ENCODE data around the gene SLC4A8.

The SLC4A8 gene

GRCh38 chr12:51424662-51425539, at the start of gene SLC4A8:
SLC4A8 (plus strand) TSS chr12:51424831; CDS start chr12:51424988, 157 bp downstream.
- peak; percentile 30 to 50 (median 42) for DNase-seq

DNA sequence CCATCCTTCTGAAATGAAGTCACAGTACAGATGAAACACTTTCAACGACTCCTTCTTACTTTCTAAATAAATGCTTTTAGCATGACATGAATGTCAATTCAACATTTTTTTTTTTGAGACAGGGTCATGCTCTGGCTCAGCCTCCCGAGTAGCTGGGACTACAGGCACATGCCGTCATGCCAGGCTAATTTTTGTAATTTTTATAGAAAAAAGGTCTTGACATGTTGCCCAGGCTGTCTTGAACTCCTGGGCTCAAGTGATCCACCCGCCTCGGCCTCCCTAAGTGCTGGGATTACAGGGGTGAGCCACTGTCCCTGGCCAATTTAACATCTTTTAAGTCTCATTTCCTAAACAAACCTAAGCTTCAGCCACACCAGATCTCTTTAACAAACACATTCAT, 49.8 kb upstream of the SLC4A8 start:
- DNase-seq, result no peak

DNA sequence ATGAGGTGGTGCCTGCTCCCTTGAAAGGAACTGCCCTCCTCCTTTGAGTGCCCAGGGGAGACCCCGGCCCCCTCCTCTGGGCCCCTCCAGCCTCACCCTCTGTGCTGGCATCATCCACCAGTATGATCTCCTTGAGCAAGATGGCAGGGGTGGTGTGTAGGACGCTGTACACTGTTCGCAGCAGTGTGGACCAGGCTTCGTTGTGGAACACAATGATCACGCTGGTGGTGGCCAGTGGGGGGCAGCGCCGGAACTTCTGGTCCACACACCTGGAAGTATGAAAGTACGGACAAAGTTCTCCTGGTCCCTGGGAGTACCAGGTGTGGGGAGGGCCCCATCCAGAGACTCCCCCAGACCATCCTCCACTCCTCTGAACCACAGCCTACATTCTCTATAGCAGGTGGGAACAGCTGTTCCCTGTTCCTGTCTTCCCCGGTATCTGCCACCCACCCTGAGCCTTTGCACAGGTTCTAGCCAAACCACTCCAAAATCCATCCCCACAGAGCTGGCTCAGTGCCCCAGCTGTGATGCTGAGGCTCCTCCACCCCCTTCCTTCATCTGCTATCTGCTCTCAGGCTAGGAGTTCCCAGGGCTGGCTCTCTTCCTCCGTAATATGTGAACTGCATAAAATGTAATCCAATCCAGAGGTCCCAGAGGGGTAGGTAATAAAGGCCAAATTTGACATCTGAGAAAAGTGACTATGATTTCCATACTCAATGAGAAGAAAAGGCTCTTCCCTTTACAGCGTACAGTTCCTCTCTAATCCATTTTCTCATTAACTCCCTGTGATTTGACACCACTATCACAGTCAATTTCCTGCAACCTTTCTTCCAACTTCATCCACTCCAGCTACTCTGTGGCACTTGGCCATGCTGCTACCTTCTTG, 47.3 kb upstream of the SLC4A8 start:
- no peak for DNase-seq

- DNase-seq, result no peak
Observed at GRCh38 chr12:51378749-51379148, 45.9 kb upstream of the SLC4A8 start.

DNA sequence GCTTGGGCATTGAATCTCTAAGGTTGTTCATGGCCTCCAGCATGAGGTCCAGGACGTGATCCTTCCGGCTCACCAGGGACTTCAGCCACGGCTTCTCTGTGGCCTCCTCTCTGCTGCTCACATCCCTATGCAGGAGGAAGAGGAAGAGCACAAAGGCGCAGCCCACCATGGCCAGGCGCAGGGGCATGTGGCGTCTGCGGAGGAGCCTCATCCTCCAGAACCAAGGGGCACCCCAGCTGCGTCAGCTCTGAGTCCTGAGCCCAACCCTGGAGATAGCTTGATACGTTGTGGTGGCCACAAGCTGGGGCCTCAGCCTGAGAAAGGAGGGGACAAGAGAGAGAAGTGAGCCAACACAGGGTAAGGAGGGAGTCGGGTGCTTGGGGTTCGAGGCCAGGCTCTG, 45.1 kb upstream of the SLC4A8 start:
- no peak for DNase-seq

DNA sequence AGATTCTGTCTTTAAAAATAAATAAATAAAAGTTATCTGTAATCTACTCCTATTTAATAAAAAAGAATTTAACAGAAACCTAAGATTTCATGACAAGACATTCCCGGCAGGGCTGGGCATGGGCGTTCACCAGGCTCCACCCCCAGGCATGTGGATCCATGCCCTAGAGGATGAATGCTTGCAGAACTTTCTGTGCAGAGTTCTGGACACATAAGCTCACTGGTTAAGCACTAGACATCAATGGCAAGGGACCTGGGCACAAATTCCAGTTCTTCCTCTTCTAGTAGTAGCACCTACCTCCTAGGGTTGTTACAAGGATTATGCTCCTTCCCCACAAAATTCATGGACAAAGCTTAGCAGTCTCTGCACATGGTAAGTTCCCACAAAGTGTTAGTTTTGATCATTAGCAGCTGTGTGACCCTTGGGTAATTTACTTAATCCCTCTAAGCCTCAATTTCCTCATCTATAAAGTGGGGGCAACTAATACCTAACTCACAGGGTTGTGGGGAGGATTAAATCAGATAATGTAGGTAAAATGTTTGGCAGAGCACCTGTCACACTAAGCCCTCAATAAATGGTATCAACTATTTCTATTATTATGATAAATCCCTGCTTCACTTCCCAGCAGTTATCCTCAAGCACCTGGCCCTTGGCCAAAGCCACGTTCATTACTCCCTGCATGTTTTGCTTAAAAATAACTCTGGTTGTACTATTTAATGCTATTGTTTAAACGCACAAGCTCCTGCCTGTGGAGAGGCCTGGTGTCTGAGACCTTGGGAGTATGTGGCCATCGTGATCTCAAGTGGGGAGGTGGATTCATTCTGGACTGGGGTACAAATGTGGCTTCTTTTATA, 43.2 kb upstream of the SLC4A8 start:
- DNase-seq, result no peak

DNA sequence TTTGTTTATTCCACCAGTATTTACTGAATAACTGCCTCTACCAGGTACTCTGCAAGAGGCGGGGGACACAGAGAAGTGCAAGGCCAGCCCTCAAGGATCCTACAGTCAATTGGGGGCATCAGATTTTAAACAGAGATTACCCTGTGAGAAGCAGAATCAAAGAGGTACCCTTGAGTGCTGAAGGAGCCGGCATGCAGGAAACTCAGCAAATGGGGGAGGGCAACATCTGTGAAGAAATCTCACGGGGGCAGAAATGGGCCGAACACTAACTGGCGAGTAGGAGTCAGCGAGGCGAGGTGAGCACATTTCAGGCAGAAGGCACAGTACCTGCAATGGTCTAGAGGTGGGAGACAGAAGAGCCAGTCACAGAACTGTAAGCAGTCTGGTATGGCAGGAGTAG, 42.5 kb upstream of the SLC4A8 start:
- DNase-seq, result no peak

GRCh38 chr12:51383269-51383905, 41.2 kb upstream of the SLC4A8 start:
- DNase-seq, result no peak

GRCh38 chr12:51386351-51386750, 38.3 kb upstream of the SLC4A8 start:
- no peak for DNase-seq

- no peak for DNase-seq
Observed at GRCh38 chr12:51388069-51388799, 36.4 kb upstream of the SLC4A8 start.

DNA sequence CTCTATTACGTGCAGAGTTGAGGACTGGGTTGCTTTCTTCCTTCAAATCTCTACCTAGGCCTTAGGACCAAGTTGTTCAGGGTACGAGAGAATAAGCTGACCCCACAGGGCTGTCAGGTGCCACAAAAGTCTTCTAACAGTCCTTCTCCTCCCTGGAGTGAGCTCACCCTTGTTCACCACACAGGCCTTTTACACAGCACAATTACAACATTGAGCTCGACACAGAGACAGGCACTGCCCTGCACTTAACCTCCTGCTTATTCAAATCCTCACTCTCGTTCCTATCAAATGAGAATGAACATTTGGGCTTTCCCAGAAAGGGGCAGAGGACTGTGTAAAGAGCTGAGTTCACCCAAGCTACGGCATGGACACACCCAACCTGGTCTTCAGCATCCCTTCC, 35.8 kb upstream of the SLC4A8 start:
- no peak for DNase-seq

DNA sequence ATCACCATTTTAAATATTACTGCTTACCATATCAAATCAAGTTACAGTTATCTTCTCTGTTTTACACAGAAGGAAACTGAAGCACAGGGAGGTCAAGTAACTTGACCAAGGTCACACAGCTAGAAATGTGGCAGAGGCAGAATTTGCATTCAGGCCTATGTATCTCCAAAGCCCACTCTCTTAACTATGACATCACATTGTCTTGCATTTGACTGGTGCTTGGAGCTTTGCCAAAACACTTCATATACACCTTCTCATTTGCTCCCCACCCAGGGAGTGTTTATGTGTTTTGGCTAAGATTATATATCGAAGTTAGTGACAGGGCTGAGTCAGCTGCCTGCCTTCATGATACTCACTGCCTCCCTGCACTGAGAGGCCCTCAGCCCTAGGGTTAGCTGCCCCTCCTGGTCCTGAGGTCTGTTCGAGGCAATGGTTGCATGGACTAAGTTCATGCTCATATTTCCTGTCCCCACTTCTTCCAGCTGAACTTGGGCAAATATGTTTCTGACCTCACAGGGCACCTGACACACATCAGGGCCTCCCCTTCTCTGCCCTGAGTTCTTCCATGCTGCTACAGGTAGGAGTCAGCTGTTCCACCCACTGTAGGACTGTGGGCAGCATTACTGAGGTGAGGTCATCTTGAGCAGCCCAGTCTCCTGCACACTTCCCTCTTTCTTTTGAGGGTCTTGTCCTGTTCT, 35.2 kb upstream of the SLC4A8 start:
- DNase-seq, result no peak

DNA sequence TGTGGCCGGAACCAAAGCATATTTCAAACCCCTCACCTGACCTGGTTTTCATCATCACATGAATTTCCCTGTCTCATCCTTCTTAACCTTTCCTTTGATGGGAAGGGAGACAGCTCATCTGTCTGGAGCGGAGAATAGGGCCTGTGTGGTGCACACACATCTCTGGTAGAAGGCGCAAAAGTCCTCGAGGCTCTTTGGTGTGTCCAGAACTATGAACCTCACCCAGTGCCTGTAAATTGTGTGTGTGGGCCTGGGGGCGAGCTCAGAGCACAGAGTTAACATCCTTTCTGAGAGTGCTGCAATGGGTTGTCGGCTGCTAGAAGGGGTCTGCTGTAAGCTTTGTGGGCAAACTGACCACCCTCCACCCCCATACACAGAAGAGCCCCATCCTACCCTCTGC, 34.2 kb upstream of the SLC4A8 start:
- no peak for DNase-seq

DNA sequence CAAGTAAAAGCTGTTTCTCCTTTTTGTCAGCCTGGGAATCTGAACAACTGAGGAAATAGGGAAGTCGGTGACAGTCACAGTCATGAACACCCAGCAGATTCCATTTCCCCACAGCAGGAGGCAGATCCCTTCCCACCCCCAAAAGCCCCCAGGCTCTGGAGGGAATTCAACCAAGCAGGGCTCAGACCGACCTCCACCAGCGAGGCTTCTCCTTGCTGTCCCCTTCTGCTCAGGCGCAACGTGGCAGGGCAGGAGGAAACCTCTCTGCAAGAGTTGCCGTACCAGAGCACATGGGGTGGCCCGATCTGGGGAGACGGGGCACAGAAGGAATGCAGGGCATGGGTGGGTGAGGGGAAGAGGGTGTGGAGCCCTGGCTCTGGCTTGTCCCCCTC, 33.7 kb upstream of the SLC4A8 start:
- no peak for DNase-seq

GRCh38 chr12:51391283-51392123, 33.1 kb upstream of the SLC4A8 start, which contains the start of gene GALNT6:
GALNT6 (minus strand) TSS chr12:51391406; CDS start chr12:51379781, 11,625 bp downstream.
- DNase-seq, result peak; percentile 37 to 49 (median 45)

DNA sequence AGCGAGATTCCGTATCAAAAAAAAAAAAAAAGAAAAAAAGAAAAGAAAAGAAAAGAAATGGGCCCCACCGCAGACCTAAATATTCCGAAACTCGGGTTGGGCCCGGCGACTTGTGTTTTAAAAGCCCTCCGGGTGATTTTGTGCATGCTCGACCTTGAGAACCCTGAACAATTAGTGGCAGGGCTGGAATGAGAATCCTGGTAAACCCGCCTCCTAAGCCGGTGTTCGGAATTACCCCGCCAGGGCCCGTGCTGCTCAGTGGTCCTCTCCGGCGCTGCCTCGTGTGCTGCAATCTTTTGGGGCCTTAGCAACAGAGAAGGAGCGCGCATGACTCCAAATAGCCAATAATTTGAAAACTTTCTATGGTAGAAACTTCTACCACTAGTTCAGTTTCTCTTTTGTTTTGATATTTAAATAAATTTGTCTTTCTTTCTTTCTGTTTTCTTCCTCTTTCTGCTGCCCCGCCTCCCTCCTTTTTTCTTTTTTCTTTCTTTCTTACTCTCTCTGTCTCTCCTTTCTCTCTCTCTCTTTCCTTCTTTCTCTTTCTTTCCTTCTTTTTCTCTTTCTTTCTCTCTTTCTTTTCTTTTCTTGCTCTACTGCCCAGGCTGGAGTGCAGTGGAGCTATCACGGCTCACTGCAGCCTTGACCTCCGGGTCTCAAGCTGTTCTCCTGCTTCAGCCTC, 31.9 kb upstream of the SLC4A8 start:
- DNase-seq, result no peak

DNA sequence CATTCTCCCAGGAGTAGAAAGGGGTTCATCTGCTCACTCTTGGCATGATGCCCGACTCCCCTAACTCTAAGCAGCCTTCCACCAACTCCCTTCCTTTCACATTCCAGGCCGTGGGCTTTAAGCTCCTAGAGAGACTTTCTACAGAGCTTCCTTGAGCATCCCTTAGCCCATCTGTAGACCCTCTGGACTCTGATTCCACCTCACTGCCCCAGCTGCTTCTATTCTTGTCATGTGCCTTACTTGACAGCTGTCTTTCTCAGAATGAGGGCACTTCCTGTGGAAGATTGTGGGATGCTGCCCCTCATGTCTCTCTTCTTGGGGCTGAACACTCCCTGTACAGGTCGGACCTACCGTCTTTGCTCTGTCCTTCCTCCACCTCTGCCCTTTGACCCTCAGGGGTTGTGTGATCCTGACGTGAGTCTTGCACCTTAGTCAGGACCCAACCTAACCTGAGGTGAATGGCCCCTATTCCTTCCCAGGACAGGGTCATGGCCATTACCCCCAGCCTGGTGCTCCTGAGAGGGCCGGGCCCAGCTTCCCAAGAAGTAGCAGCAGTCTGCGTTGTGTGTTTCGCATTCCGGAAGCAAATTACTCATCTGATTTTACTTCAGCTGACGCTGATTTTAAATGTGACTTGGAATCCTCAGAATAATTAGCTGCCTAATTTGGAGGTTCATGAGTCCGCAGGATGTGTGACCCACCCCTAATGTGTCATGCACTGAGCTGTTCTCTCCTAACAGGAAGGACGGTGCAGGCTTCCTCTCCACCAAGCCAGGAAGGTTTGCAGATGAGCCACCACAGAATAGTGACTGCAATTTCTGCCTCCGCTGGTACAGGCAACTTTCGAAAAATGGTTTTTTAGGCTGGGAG, 30.7 kb upstream of the SLC4A8 start:
- no peak for DNase-seq
